GM18511 (cell line): ENCODE data around the gene CAVIN1.
"Not testable (repeated sequence)": the region's sequence is repeated elsewhere in the genome, so short reads cannot be mapped to it uniquely, and the experiment has no call there.

Source experiments
- ATAC-seq: cut with Tn5 transposase; IDR thresholded peaks from one replicate; pipeline ENCODE4 v1.9.1; 2021; ENCODE audit warnings: mild to moderate bottlenecking, moderate library complexity; ENCODE audit not compliant: unreplicated experiment

The CAVIN1 gene

DNA sequence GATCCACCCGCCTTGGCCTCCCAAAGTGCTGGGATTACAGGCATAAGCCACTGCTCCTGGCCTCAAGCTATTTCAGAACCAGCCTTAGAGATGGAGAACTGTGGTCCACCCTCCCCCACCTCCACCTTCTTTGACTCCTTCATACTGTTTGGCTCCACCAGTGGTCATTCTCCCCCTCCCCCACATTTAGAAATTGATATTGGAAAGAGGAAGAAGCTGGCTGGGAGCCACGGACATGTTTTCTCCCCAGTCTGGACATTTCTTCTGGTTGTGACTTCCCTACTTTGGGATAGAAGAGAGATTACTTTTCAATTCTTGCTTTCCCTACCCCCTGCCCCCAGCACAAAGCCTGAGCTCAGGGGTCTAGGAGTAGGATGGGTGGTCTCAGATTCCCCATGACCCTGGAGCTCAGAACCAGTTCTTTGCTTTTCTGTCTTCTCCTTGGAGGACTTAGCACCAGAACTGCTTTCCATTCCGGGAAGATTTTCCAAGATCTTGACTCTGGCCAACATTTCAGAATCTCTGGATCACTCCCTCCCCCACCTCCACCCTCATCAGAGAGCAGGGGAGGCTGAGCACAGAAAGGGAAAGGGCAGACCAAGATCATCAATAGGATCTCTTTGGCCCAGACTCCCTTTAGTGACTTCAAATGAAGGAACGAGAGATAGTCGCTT is 16.3 kb downstream of the CAVIN1 start:
- ATAC-seq = no peak

DNA sequence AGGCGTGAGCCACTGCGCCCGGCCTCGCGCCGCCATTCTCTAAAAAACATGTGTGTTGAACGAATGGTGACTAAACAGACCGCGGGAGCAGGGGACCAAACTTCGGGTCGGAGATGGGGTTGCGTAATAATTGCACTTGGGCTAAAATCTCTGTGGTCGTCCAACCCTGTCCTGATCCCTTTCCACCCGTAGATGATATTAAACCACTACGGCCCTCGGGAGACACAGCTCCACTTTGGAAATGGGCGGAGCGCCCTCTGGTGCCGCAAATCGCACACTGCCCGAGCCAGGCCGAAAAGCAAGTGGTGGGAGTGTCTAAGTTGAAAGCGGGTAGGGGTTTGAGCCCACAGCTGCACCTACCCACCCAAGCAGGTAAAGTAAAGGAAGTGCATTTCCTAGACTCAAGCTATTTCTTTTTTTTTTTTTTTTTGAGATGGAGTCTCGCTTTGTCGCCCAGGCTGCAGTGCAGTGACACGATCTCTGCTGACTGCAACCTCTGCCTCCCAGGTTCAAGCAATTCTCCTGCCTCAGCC is 17.0 kb downstream of the CAVIN1 start:
- ATAC-seq = no peak

DNA sequence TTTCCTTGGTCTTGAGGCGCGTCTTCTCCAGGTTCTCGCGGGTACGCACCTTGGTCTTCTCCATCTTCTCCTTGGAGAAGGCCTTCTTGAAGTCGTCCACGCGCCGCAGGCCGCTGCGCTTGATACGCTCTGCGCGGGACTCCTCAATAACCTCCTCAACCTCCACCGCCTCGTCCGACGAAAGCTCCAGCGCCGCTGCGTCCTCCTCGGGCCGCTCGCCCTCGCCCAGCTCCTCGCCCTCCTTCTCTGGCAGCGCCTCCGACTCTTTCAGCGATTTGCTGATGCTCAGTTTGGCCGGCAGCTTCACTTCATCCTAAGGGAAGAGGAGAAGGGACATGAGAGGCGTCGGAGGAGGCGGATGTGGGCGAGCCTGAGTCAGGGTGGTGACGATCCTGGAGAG is 18.0 kb downstream of the CAVIN1 start:
- no peak for ATAC-seq

GRCh38 chr17:42404326-42405055 is 18.6 kb downstream of the CAVIN1 start:
- no peak for ATAC-seq

- no peak for ATAC-seq
These were observed 19.9 kb downstream of the CAVIN1 start for GRCh38 chr17:42403150-42403549.

DNA sequence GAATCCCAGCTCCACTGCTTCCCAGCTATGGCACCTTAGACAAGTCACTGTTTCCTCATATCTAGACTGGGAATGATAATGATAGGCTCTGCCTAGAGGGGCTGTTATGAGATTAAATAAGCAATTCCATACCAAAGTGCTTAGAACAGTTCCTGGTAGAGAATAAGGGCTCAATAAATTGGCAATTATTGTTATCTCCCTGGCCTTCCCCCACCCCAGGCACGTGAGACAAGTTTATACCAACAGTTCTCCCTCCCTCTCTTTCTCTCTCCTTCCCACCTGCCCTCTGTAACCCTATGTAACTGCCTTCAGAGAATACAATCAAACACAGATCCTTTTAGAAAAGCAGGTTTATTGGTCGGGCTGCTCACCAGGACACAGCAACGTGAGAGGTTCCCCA is 20.9 kb downstream of the CAVIN1 start:
- ATAC-seq = no peak

DNA sequence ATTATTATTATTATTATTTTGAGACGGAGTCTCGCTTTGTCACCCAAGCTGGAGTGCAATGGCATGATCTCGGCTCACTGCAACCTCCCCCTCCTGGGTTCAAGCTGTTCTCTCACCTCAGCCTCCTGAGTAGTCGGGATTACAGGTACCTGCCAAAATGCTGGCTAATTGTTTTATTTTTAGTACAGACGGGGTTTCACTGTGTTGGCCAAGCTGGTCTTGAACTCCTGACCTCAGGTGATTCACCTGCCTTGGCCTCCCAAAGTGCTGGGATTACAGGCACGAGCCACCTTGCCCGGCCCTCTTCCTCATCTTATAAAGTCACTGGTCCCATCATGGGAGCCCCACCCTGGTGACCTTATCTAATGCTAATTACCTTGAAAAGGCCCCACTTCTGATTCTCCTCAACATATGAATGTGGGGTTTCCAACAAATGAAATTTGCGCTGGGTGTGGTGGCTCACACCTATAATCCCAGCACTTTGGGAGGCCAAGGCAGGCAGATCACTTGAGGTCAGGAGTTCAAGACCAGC is 22.1 kb downstream of the CAVIN1 start:
- ATAC-seq = not testable (repeated sequence)

DNA sequence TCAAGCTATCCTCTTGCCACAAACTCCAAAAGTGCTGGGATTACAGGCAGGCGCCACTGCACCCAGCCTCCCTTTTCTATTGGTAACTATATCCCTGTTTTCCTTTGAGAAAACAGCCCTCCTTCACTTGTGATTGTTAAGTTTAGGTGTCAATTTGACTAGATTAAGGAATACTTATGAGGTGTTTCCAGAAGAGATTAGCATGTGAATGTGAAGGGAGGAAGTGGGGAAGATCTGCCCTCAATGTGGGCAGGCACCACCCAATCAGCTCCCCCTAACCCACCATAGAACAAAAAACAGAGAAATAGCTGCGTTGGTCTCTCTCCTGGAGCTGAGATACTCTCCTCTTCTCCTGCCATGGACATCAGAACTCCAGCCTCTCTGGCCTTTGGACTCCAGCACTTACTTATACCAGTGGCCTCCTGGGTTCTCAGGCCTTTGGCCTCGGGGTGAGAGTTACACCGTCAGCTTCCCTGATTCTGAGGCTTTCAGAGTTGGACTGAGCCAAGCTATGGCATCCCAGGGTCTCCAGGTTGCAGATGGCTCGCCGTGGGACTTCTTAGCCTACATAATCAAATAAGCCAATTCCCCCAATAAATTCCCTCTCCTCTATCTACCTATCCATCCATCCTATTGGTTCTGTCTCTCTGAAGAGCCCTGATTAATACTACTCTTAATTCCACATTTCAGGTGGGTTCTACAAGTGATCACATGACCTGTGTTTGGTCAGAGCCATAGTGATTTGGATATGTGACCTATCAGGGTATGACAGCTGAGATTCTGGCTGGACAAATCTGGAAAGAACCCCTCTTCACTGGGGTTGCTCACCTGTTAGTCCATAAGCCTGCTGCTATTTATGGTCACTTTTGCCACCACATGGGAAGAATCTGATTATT is 22.9 kb downstream of the CAVIN1 start:
- no peak for ATAC-seq

GRCh38 chr17:42399121-42399520 is 23.9 kb downstream of the CAVIN1 start:
- ATAC-seq = no peak

DNA sequence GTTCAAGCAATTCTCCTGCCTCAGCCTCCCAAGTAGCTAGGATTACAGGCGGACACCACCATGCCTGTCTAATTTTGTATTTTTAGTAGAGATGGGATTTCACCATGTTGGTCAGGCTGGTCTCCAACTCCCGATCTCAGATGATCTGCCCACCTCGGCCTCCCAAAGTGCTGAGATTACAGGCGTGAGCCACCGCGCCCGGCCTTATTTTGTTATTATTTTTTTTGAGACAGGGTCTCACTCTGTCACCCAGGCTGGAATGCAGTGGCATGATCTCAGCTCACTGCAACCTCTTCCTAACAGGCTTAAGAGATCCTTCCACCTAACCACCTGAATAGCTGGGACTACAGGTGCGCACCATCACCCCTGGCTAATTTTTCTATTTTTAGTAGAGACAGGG is 27.5 kb downstream of the CAVIN1 start:
- ATAC-seq = not testable (repeated sequence)

- no peak for ATAC-seq
These were observed 28.2 kb downstream of the CAVIN1 start for GRCh38 chr17:42394838-42395237.

DNA sequence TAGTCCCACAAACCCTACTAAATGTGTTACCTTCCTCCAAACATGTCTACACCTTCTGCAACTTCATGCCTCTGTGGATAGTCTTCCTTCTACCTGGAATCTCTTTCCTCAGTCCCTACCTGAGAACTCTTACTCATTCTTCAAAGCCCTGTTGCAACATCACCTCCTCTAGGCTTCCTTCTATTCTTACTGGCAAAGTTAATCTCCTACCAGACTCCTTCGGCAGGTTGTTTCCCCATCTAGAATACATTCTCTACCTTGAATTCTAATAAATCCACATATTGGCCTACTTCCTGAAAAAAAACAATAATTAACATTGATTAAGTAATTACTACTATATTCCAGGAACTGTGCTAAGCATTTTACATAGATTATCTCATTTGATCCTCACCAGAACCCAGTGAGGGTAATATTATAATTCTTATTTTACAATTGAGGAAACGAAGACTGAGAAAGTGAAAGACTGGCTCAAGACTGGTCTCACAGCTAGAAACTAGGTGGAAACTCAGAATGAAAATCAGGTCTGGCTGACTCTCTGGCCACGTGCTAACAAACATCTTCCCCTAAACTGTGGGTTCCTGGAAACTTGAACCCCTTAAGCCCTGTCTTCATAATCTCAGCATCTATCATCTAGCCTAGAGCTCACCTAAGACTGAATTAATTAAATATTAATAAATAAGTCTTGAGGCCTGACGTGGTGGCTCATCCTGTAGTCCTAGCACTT is 30.2 kb downstream of the CAVIN1 start:
- no peak for ATAC-seq

GRCh38 chr17:42391439-42391838 is 31.6 kb downstream of the CAVIN1 start:
- ATAC-seq = not testable (repeated sequence)

DNA sequence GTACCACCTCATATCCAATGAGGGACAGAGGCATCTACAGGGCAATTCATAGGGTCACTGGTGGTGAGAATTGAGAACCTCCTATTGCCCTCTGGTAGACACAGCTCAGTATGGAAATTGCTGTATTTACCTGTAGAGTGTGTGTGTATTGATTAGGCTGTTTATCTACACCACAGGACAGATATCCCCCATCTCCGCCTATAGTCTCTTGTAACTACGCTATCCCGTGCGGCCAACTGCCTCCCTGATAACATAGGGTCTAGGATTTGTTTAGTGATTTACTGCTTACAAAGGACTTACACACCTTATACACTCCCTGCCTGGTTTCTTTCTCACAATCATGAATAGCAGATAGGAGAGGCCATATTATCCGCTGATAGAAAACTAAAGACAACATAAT is 33.2 kb downstream of the CAVIN1 start:
- no peak for ATAC-seq

DNA sequence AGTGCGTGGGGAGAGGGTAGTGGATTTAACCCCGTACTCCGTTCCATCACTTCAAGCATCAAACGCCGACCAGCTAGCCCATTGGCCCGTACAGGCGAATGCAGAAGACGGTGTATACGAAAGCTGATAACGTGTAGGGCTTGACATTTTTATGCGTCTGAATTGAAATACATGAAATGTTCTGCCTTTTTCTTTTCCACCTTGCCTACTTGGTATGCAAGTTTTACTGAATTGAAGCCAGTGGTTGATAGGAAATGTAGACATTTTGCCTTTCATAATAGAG is 34.0 kb downstream of the CAVIN1 start:
- no peak for ATAC-seq

GRCh38 chr17:42388381-42389134 is 34.5 kb downstream of the CAVIN1 start, which contains the start of gene STAT3:
Gene STAT3 (minus strand): TSS chr17:42388442. CDS start chr17:42348516, 39,926 bp downstream.
- peak; percentile 88 for ATAC-seq

DNA sequence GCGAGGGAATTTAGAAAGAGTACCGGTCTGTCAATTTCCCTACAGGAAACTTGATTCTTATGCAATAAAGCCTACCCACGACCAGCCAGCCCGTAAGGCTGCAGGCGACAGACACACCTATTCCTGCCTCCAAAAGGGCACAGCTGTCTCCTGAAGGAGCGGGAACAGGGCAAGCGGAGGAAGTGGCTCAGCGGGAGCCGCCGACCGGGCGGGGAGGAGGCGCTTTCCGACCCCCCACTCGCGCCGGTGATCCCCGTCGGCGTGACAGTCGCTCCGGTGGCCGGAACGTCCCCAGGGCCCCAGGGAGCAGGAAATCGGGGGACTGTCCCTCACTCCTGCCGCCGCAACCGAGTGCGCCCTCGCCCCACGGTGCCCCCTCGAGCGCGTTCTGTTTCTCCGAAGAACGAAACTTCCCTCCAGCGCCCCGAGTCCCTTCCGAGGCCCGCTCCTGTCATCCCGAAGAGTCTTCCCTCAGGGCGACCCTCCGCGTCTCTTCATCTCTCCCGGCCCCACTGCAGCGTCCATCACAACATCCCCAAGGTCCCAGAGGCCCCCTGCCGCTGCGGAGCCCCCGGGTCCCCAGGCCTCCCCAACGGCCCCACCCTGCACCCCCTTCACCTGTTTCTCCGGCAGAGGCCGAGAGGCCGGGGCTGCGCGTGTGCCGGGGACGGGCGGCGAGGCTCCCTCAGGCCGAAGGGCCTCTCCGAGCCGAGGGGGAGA is 35.2 kb downstream of the CAVIN1 start:
- no peak for ATAC-seq

DNA sequence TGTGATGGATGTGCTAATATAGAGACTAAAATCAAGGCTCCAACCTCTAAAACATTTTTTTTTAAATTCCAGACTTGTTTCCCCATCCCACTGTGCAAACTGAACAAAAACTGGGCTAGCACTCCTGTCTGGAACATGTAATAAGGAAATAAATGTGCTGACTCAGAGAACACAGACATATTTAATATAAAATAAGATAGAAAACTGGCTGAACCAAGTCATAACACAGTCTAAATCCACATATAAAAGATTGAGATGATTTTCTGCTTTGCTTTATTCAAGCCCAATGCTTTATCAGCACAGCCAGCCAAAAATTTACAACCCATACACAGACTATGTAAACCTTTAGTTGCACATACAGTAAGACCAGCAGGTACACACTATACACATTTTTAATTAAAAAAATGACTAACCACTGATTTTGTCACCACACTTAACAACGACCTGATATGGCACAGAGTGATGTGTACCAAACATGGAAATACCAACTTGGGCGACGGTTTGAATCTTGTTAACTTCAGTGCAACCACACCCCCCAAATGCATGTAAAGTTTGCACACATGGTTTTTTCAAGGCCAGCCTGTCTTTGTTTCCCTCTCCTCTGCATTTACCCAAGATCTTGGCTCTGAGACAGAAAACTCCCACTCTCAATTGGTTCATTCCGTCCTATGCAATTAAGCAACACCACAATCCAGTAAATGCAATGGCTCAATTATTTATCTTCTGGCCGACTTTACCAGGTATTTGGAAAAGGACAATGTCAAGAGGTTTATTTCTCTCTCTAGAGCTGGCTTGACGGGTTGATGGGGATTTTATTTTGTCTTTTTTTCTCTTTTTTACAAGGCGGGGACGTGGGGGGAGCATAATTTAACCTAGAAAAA is 36.0 kb downstream of the CAVIN1 start:
- no peak for ATAC-seq
